HG03558 (cell line): ENCODE data around the gene TUBB8.
"Not testable (repeated sequence)": the region's sequence is repeated elsewhere in the genome, so short reads cannot be mapped to it uniquely, and the experiment has no call there.

ENCODE experiments used
- ATAC-seq: cut with Tn5 transposase; IDR thresholded peaks from one replicate; pipeline ENCODE4 v1.9.1; 2021; ENCODE audit warnings: moderate number of reproducible peaks; ENCODE audit not compliant: unreplicated experiment; ENCODE audit errors: extremely low read depth

The TUBB8 gene

GRCh38 chr10:48996-49395, at the start of gene TUBB8:
Gene TUBB8, minus strand, starts transcription at chr10:49296. Its CDS starts 58 bp downstream, at chr10:49238.
- ATAC-seq, result no peak

- ATAC-seq, result no peak
Measured at GRCh38 chr10:96466-96865, 47.4 kb upstream of the TUBB8 start.

GRCh38 chr10:95356-96115, 46.4 kb upstream of the TUBB8 start:
- ATAC-seq, result no peak

DNA sequence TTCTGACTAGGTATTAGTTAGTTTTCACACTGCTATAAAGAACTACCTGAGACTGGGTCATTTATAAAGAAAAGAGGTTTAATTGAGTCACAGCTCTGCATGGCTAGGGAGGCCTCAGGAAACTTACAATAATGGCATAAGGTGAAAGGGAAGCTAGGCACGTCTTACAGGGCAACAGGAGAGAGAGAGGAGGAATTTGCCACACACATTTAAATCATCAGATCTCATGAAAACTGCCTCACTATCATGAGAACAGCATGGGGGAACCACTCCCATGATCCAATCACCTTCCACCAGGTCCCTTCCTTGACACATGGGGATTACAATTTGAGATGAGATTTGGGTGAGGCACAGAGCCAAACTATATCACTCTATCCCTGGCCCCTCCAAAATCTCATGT, 45.5 kb upstream of the TUBB8 start:
- no peak for ATAC-seq

- ATAC-seq, result no peak
Measured at GRCh38 chr10:92846-93245, 43.8 kb upstream of the TUBB8 start.

DNA sequence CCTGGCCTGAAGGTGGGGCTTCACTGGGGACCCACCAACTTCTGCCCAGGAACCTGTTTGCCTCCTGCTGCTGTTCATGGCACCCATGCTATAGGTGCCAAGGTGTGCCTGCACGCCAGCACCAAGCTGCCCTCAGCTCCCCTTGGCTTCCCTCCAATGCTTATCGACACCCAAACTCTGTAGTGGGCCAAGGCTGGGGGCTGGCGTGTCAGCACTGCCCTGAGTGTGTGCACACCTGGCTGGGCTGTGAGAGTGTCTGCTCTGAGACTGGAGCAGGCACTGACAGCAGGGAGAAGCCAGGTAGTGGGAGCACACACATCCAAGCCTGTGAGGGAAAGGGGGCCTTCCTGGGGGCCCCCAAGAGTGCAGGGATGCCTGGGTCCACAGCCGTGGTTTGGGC, 43.1 kb upstream of the TUBB8 start:
- no peak for ATAC-seq

DNA sequence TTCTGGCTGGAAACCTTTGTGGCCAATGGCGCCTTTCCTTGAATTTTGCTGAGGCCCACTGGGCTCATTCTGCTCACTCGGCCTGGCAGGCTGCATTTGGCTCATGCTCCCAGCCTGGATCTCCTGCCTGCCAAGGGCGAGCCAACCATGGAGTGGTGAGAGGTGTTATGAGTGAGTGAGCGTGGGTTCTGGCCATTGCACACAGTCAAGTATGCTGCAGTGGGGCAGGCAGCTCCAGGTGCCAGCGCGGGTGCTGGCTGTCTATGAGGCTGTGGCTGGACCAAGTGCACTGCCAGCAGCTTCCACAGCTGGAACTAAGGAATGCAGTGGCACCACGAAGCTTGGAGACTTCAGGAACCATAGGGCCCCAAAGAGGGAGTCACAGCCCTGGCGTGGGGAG, 42.2 kb upstream of the TUBB8 start:
- no peak for ATAC-seq

GRCh38 chr10:90161-90560, 41.1 kb upstream of the TUBB8 start:
- no peak for ATAC-seq

DNA sequence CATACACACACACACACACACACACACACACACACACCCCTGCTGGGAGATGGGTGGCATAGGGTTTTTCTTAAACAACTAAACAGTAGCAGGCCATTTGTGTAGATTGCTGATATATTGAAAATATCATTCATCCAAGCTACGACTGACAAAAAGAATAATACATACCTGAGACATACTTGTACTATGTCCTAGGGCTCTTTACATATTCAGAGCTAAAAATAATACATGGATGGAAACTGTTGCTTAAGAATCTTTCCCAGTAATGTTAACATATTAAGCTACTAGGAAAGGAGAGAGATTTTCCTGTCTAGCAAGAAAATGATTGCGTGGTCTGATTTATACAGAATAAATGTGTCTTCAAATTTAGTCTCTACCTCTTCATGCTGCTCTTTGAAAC, 40.2 kb upstream of the TUBB8 start:
- no peak for ATAC-seq

- ATAC-seq, result no peak
Measured at GRCh38 chr10:88253-88652, 39.2 kb upstream of the TUBB8 start.

DNA sequence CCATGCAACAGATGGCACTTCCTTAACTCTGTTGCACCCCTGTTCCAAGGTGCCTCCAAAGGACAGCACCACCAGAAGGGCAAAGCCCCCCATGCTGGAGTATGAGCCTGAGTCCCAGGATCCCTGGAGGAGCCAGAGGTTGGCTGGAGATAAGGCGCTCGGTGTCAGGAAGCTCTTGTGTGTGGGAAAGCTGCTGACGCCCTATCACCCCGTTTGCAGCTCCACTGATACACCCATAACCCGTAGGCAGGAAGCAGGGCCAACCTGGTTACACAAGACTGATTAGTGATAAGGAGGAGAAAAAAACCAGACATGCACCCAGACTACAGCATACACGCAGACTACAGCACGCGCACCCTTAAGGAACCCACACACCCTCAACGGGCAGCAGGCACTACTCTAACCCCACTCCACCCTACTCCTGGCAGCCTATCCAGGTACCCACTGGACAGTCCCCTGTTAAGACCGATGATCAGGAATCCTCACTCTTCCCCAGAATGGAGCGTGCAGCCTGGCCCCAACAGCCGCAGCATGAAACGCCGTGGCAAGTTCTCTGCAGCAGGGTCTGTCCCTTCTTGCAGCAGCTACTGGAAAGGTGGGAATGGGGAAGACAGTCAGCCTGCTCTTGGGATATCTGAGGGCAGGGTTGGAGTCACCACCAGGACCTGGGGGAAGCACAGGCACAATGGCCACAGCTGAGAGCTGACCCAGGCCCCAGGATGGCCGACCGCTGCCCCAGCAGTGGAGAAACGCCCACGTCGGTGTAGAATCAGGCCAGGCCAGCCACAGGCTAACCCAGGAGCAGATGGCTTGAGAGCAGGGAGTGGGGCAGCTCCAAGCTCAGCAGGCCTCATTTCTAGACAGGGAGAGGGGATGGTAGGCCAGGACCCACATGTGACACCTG, 38.3 kb upstream of the TUBB8 start:
- no peak for ATAC-seq

DNA sequence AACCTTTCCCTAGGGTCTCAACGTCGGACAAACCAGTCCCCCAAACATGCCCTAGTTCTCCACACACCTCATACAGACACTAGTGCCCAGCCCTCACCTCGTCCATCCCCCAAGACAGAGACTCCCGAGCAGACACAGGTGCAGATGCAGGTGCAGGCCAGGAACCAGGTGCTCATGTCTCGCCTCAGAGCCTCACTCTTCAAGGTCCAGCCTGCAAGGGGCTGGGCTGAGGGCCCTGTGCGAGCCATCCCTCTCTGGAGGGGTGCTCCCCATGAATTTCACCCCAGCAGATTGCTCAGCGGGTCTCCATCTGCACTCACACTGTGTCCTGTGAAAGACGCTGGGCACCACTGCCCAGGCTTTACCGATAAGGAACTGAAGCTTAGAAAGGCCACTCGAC, 36.9 kb upstream of the TUBB8 start:
- no peak for ATAC-seq

- no peak for ATAC-seq
Measured at GRCh38 chr10:85044-85443, 35.9 kb upstream of the TUBB8 start.

- no peak for ATAC-seq
Measured at GRCh38 chr10:83930-84530, 34.9 kb upstream of the TUBB8 start.

GRCh38 chr10:80477-81105, 31.5 kb upstream of the TUBB8 start:
- ATAC-seq, result no peak

GRCh38 chr10:79532-80215, 30.6 kb upstream of the TUBB8 start:
- ATAC-seq, result no peak

GRCh38 chr10:78556-78955, 29.5 kb upstream of the TUBB8 start:
- ATAC-seq, result no peak

DNA sequence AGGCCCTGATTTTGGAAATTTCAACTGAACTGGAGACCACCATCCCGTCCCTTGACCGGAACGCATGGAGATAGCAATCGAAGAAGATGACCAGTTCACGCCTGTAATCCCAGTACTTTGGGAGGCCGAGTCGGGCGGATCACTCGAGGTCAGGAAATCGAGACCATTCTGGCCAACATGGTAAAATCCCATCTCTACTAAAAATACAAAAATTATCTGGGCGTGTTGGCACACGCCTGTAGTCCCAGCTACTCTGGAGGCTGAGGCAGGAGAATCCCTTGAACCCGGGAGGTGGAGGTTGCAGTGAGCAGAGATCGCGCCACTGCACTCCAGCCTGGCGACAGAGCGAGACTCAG, 25.1 kb upstream of the TUBB8 start:
- ATAC-seq, result not testable (repeated sequence)

- ATAC-seq, result not testable (repeated sequence)
Measured at GRCh38 chr10:73543-74265, 24.6 kb upstream of the TUBB8 start.

DNA sequence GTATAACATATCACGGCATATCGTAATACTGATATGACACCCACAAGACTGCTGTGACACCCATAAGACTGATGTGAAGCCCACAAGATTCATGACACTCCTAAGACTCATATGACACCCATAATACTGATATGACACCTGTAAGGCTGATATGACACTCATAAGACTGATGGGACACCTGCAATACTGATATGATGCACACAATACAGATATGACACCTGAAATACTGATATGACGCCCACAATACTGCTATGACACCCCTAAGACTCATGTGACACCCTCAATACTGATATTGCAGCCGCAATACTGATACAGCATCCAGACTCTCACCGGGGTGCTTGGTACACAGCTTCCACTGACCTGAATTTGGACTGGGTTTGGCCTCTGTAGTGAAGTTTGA, 19.1 kb upstream of the TUBB8 start:
- not testable (repeated sequence) for ATAC-seq
